Heart right ventricle (tissue), 16 donors: ENCODE measurements around the gene C6orf132. TPM values are rescaled to one million over a fixed set of nuclear protein-coding genes. Genes with fewer than 3 reads are reported as not detected.

Source experiments
- ATAC-seq, 8 donors: fragments of 200-7000 bp; cut with Tn5 transposase; one replicate each; pipeline ENCODE4 v1.9.1; 2020; ENCODE audit warnings: mild to moderate bottlenecking in 8 of 8, moderate library complexity in 8 of 8, moderate number of reproducible peaks in 1 of 8
- DNase-seq, 2 donors: peaks; one replicate each; pipeline ENCODE4 v3.0.0-alpha.2; 2020
- H3K27ac ChIP-seq, 10 donors: fragments of 200-600 bp; sonication (generic) in 2 of 10; one replicate each; pipeline versions ENCODE4 v1.5.0 to v1.8.0; 2020 to 2022; ENCODE audit warnings: mild to moderate bottlenecking in 3 of 10
- H3K27me3 ChIP-seq, 7 donors: fragments of 200-600 bp; one replicate each; pipeline ENCODE4 v1.8.0; 2021 to 2022; ENCODE audit warnings: mild to moderate bottlenecking in 2 of 7
- H3K36me3 ChIP-seq, 9 donors: fragments of 200-600 bp; sonication (generic) in 1 of 9; one replicate each; pipeline versions ENCODE4 v1.5.0 to v1.8.0; 2020 to 2022; ENCODE audit warnings: mild to moderate bottlenecking in 2 of 9
- H3K4me1 ChIP-seq, 9 donors: fragments of 200-600 bp; sonication (generic) in 1 of 9; one replicate each; pipeline versions ENCODE4 v1.5.0 to v1.8.0; 2020 to 2022; ENCODE audit warnings: mild to moderate bottlenecking in 4 of 9
- H3K4me3 ChIP-seq, 10 donors: fragments of 200-600 bp; sonication (generic) in 2 of 10; one replicate each; pipeline versions ENCODE4 v1.5.0 to v1.8.0; 2020 to 2022; ENCODE audit warnings: mild to moderate bottlenecking in 7 of 10, moderate library complexity in 2 of 10
- H3K9me3 ChIP-seq, 11 donors: fragments of 200-600 bp in 10 of 11; sonication (generic) in 2 of 11; one replicate each; pipeline versions ENCODE4 v1.5.0 to v1.8.0; 2013 to 2022; ENCODE audit warnings: mild to moderate bottlenecking in 2 of 11, control low read depth in 1 of 11, moderate library complexity in 1 of 11
- CTCF ChIP-seq, 9 donors: fragments of 200-600 bp; sonication (generic) in 2 of 9; IDR thresholded peaks; one replicate each; pipeline versions ENCODE4 v1.5.0 to v1.8.0; 2021 to 2022; ENCODE audit warnings: antibody characterized with exemption in 9 of 9, mild to moderate bottlenecking in 5 of 9, moderate library complexity in 1 of 9
- WGBS, 2 donors: extraction: QIAGEN DNeasy Blood & Tissue Kit; methylation state at CpG; one replicate each; pipeline ENCODE4 v1.1.7; 2013; ENCODE audit warnings: inconsistent platforms in 1 of 2; 5-methylcytosine and 5-hydroxymethylcytosine counted together
- intact Hi-C, 10 donors: fragments of 100-400 bp; cut with DNase I; formaldehyde crosslinking; loops; one replicate each; pipeline versions ENCODE4 v1.11.1 to v1.14.2; 2022
- polyA plus RNA-seq, 2 donors: library from polyadenylated mRNA; stranded (reverse); fragments of 200-250 nt; gene quantifications; one replicate each; pipeline ENCODE4 v1.2.3, GENCODE V29; 2013
- total RNA-seq, 10 donors: library from RNA; stranded (reverse); fragmentation: NEBNext Ultra II Directional in 3 of 10; extraction: Animal tissue kit (Norgen Biotek cat#: 25700) in 3 of 10; gene quantifications; one replicate each; pipeline versions ENCODE4 v1.2.1 to v1.2.4, GENCODE V29; 2021 to 2023
- donor health status: Arrhythmogenic right ventricular cardiomyopathy.
- donor health status: ischemic (EF 13 %, LVEDD 7.1; RV severe dilation, severe dysfunction).
- donor health status: healthy with polysubstance abuse.
- donor health status: DM: no; HTN: yes; CAD: no.
- donor health status: DM: no; HTN: no; CAD: no.
- donor health status: ischemic (EF 25% LVEDD 6.9; RV normal size, moderate dysfunction).
- donor health status: ischemic (EF 25% LVEDD 5.7; RV mildly dilated, moderate dysfunction).
- donor health status: healthy.
- donor health status: DM: yes; HTN: yes; CAD: no.
- donor health status: Ischemic cardiomyopathy.
- donor health status: ischemic (EF 35%, LVEDD 5.7; RV mildly dilated, moderate dysfunction).
- donor health status: nonischemic (EF 11% LVEDD 7.7; RV severe dilation, severe dysfunction).
- donor health status: DM: yes; HTN: yes; CAD: no.
- donor health status: PGD.
- donor health status: ischemic (EF 29% LVEDD 5.4; RV normal size, mild dysfunction).
- donor health status: nonischemic (EF 23%, LVEDD 6.1; RV moderate dilation, normal function).

Gene C6orf132
- total and polyA plus RNA-seq, 12 donors: 0.23 to 2.9 (median 1.9) TPM

- no peak for DNase-seq
- ATAC-seq: peak; percentile 37 to 80 (median 58)
These were observed 13.7 kb downstream of the C6orf132 start for GRCh38 chr6:42128460-42129359.

DNA sequence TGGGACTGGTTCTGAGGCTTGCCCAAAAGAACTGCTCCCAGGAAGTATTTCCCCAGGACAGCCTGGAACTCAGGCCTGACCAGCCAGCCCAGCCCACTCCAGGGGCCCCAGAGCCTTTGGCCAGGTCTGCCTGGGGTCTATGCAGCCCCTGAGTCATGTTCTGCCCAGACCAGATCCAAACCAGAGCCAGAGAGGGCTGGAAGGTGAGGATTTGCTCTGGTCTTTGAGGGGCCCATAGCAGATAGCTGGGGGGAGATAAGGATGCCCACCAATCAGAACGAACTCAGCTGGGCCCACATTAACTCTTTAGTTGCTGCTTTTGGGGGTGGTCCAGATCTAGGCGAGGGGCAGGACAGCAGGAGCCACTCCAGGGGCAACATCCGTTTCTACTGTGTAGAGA lies 16.8 kb downstream of the C6orf132 start:
- no peak overlapping the region for H3K4me3 ChIP-seq
- no peaks in the 10 kb centered on the region for H3K9me3 ChIP-seq
- no peaks in the 10 kb centered on the region for H3K27me3 ChIP-seq
- no peak for DNase-seq
- no peak for TF ChIP-seq CTCF (IDR thresholded peaks at IDR 0.05)
- intact Hi-C loops: no loop called here
- H3K4me1 ChIP-seq: peaks cover 0 to 30% (median 2%) of the 10 kb centered on the region in 9 donors
- H3K36me3 ChIP-seq: no peaks in the 10 kb centered on the region
- no peak for ATAC-seq
- no peak overlapping the region for H3K27ac ChIP-seq
- 71 to 74% methylated on average over 3 of the region's 3 CpGs for WGBS, 2 donors

More at GRCh38 chr6:42128460-42129359, 13.7 kb downstream of the C6orf132 start:
- intact Hi-C loops: no loop called here
- H3K9me3 ChIP-seq: no peaks in the 10 kb centered on the region
- peak in 2 of 9 donors; percentile 19 to 37 for TF ChIP-seq CTCF (IDR thresholded peaks at IDR 0.05)
- 57 to 59% methylated on average over 25 of the region's 25 CpGs for WGBS, 2 donors
- H3K27ac ChIP-seq: peak overlapping the region in 4 of 10 donors; percentile 7 to 34 (median 19)
- H3K27me3 ChIP-seq: no peaks in the 10 kb centered on the region
- peaks cover 0 to 27% (median 2%) of the 10 kb centered on the region in 9 donors for H3K4me1 ChIP-seq
- no peaks in the 10 kb centered on the region for H3K36me3 ChIP-seq
- H3K4me3 ChIP-seq: no peak overlapping the region

GRCh38 chr6:42125231-42125630 lies 17.2 kb downstream of the C6orf132 start:
- intact Hi-C loops: no loop called here
- Histone ChIP-seq H3K4me1 (peaks cover 0 to 30% (median 2%) of the 10 kb centered on the region in 9 donors), H3K36me3 (no peaks in the 10 kb centered on the region), H3K27me3 (no peaks in the 10 kb centered on the region), H3K4me3 (no peak overlapping the region), H3K9me3 (no peaks in the 10 kb centered on the region), H3K27ac (no peak overlapping the region)
- WGBS, 2 donors: 78 to 84% methylated on average over 14 of the region's 14 CpGs
- ATAC-seq (no peak), DNase-seq (no peak)
- TF ChIP-seq CTCF (IDR thresholded peaks at IDR 0.05): no peak

DNA sequence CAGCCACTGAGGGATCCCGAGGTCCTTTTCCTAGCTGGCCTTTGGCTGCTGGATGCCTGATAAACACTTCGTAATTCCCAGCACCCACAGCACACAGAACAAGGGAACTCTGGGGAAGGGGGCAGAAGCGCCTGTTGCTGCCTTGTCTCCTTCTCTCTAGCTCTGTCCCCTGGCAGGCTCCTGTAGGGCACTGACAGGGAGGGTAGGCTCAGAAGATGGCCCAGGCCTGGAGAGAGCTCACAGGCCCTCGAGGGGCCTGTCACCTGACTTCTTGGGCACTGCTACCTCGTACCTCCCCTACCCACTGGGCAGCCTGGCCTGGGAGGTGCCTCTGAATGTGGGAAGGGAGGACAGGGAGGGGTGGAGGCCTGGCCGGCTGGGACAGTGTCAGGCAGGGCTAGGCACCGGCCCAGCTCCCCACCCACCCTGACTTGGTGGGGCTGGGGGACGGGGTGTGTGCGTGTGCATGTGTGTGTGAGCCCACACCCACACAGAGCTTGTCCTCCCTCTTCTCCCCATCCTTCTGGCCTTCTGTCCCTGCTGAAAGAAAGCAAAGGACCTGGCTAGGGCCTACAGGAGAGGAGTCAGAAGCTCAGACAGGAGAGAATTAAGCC lies 18.1 kb downstream of the C6orf132 start:
- intact Hi-C loops: no loop called here
- Histone ChIP-seq H3K4me1 (peaks cover 0 to 22% (median 2%) of the 10 kb centered on the region in 9 donors), H3K36me3 (no peaks in the 10 kb centered on the region), H3K27ac (peak overlapping the region in 7 of 10 donors; percentile 25 to 73 (median 48)), H3K4me3 (no peak overlapping the region), H3K27me3 (no peaks in the 10 kb centered on the region), H3K9me3 (no peaks in the 10 kb centered on the region)
- TF ChIP-seq CTCF (IDR thresholded peaks at IDR 0.05): no peak
- 66 to 70% methylated on average over 9 of the region's 9 CpGs for WGBS, 2 donors
- ATAC-seq: peak in 6 of 8 donors; percentile 11 to 56 (median 28)
- no peak for DNase-seq
